DMS53 treated with DMSO at 0.1 percent for 48 hours (cell line): Measurements from ENCODE around the gene VSX2.

Experiments used
- DNase-seq: peaks from one replicate; lab custom pipeline; 2025; ENCODE audit not compliant: unreplicated experiment; lab: John Stamatoyannopoulos, UW

The VSX2 gene

GRCh38 chr14:74238974-74239847 is at the start of gene VSX2:
VSX2 (plus strand) TSS chr14:74239449; CDS start chr14:74239562, 113 bp downstream.
- no peak for DNase-seq

- DNase-seq = no peak
Measured at GRCh38 chr14:74190927-74191575, 48.2 kb upstream of the VSX2 start.

- DNase-seq = no peak
Measured at GRCh38 chr14:74194506-74195274, 44.6 kb upstream of the VSX2 start.

GRCh38 chr14:74195623-74196022 is 43.6 kb upstream of the VSX2 start:
- DNase-seq = no peak

- no peak for DNase-seq
Measured at GRCh38 chr14:74198441-74199234, 40.6 kb upstream of the VSX2 start.

GRCh38 chr14:74202113-74202512 is 37.1 kb upstream of the VSX2 start:
- DNase-seq = no peak

GRCh38 chr14:74203639-74204038 is 35.6 kb upstream of the VSX2 start:
- no peak for DNase-seq

- DNase-seq = no peak
Measured at GRCh38 chr14:74204491-74204890, 34.8 kb upstream of the VSX2 start.

GRCh38 chr14:74205882-74206281 is 33.4 kb upstream of the VSX2 start:
- DNase-seq = no peak

- DNase-seq = no peak
Measured at GRCh38 chr14:74207943-74208342, 31.3 kb upstream of the VSX2 start.

- DNase-seq = no peak
Measured at GRCh38 chr14:74208642-74209041, 30.6 kb upstream of the VSX2 start.

GRCh38 chr14:74211945-74212580 is 27.2 kb upstream of the VSX2 start:
- DNase-seq = no peak

GRCh38 chr14:74213907-74214803 is 25.1 kb upstream of the VSX2 start:
- no peak for DNase-seq

- DNase-seq = no peak
Measured at GRCh38 chr14:74216671-74217070, 22.6 kb upstream of the VSX2 start.

- DNase-seq = peak; percentile 46
Measured at GRCh38 chr14:74217672-74218448, 21.4 kb upstream of the VSX2 start.

GRCh38 chr14:74218462-74218861 is 20.8 kb upstream of the VSX2 start:
- DNase-seq = no peak

GRCh38 chr14:74219277-74220205 is 19.7 kb upstream of the VSX2 start:
- DNase-seq = no peak

GRCh38 chr14:74220991-74221390 is 18.3 kb upstream of the VSX2 start:
- no peak for DNase-seq
